Umbilical cord (tissue), 2 donors: ENCODE results near the gene ZDHHC11. TPM values are rescaled to one million over a fixed set of nuclear protein-coding genes. Genes with fewer than 3 reads are reported as not detected.
"Not testable (repeated sequence)": the region's sequence is repeated elsewhere in the genome, so short reads cannot be mapped to it uniquely, and the experiment has no call there.

Experiments used
- DNase-seq: peaks from one replicate; pipeline ENCODE4 v3.0.0-alpha.2; 2015; ENCODE audit warnings: low spot score
- total RNA-seq: library from RNA; depleted of rRNA; stranded (reverse); fragments of >200 nt; gene quantifications from one replicate; pipeline ENCODE4 v1.2.3, GENCODE V29; 2014; ENCODE audit warnings: low replicate concordance; ENCODE audit not compliant: insufficient read depth

Gene ZDHHC11
- total RNA-seq, 1 donor from 2014 or later = not detected

- no peak for DNase-seq
Measured at GRCh38 chr5:880816-881550, 30.2 kb upstream of the ZDHHC11 start.

DNA sequence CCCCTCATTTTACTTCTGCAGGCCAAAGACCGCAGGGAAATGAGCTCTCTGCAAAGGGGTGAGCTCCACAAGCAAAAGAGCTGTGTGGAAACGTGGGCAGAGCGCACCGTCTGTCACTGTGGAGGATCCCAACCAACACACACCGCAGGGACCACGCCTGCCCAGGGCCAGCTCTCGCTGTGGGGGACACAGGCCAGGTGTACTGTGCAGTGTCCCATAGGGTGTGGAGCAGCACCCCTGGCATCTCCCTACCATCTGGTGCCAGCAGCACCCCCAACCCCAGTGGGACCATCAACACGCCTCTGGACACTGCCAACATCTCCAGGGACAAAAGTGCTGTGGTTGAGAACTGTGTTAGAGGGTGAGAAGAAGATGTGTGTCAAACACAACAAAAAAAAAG, 27.9 kb upstream of the ZDHHC11 start:
- not testable (repeated sequence) for DNase-seq

GRCh38 chr5:878125-878524, 27.3 kb upstream of the ZDHHC11 start:
- no peak for DNase-seq

DNA sequence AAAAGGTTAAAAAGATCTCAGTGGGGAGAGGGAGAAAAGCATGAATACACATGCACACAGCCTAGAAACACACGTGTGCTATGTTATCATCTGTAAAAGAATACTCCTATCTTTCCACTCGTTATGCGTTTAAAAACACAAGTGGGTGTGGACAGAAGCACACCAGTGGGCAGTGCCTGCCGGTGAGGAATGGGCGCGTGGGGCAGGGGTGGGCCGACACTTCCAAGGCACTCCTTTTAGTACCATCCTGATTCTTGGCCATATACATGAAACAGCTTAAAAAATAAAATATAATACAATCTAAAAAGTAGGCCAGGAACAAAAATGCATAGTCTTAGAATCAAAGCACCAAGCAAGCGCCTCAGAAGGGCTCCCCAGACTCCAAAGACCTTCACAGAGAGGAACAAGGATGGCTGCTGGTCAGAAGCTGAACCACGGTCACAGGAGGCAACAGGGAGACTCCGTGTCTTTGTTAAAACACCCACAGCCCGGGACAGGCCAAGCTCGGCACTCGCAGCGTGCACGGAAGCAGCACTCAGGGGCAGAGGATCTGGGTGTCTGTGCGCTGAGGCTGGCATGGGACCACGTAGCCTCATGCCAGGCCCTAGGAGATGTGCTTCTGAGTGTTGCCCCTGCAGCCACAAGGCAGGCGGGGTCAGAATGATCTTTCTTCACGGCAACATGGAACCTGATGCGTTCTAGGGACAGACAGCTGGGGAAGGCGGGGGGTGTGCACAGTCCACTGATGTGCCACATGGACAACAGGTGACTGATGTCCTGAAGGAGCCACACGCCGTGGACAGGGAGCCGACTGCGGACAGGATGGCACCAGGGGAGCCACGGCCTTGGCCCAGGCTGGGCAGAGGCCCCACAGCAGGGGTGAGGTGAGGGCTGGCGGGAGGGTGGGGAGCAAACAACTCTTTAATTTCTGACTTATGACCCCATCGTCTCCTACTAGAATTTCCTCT, 25.9 kb upstream of the ZDHHC11 start:
- no peak for DNase-seq

DNA sequence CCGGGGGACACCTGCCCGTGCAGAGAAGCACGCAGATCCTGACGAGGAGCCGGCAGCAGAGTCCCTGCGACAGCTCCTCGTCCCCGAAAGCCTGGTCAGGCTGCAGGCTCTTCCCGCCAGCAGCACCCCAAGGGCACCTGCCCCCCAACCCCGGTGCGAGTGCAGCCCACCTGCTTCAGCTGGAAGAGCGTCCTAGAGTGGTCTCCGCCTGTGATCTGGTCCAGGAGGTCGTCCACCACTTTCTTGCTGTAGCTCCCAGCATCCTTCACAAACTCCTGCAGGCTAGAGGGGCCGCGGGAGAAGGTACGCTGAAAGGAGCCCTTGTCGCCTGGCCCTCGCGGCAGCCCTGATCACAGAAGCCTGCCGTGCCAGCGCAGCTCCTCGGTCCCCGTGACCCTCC, 25.1 kb upstream of the ZDHHC11 start:
- no peak for DNase-seq

- DNase-seq = no peak
Measured at GRCh38 chr5:873328-873727, 22.5 kb upstream of the ZDHHC11 start.

DNA sequence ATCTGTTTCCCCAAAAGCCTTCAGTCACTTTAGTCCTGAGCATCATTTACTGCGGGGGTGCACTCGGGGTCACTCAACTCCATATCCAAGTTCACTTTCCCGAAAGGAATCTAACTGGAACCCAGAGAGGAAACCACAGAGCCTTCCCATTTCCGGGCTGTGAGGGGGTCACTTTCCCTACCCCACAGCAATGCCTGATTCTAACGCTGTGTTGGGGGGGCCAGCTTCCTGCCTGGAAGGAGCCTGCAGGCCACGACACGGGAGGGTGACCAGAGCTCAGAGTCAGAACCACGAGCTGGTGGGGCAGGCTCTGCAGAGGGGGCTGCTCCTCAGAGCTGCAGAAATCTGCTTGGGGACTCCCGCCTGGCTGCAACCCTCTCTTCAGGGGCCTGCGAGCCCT, 21.5 kb upstream of the ZDHHC11 start:
- no peak for DNase-seq

DNA sequence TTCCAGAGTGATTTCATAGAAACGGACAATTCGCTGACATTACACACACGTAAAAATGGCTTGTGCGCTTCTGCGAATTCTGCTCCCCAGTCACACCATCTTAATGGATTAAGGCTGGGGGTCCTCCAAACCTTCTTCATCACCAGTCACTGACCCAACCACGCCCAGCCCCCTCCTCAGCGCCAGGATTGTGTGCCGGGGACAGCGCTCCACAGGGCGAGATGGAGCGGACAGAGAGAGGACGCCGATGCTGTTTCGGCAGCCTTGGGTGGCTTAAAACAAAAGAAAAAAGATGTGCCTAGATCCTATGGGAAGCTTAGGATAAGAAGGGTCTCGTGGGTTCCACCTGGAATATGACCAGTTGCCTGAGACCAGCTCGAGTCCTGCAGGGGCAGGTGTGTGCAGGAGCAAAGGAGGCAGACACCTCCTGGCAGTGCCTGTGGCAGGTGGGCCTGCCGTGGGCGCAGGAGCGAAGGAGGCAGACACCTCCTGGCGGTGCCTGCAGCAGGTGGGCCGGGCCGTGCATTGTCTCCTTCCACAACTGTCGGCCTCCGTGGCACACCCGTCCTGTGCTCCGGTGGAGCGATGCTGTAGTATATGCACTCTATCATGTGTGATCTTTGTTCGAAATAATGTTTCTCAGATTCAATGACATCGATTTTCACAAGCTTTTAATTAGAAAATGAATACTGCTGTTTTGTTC, 21.0 kb upstream of the ZDHHC11 start:
- DNase-seq = no peak

GRCh38 chr5:870956-871355, 20.2 kb upstream of the ZDHHC11 start:
- DNase-seq = no peak

DNA sequence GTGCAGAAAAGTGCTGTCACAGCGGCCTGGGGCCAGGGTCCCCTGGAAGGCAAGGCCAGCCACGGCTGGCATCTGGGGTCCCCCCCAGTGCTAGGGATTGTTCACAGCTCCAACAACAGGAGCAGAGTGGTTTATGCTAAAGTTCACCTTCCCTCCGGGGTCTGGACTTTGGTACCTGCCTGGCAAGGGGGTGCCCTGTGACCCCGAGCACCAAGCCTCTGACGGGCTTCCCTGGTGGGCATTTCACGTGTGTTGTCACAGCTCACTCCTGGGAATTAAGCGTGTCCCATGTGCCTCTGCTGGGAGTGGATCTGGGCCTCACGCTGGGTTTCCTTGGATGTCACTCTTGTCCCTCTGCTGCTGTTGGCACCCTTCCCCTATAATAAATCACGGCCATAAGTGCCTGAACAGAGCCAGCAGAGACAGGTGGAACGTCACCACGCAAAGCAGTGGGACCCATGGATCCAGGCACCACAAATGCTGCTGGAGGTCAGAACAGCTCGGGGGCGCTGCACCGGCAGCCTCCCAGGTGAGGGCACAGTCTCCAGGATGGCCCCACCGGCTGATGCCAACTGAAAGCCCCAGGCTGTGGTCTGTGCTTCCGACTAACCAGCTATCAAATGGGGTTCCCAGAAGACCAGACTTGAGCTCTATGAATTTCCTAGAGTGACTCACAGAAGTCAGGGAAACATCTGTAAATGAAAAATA, 17.8 kb upstream of the ZDHHC11 start:
- no peak for DNase-seq

DNA sequence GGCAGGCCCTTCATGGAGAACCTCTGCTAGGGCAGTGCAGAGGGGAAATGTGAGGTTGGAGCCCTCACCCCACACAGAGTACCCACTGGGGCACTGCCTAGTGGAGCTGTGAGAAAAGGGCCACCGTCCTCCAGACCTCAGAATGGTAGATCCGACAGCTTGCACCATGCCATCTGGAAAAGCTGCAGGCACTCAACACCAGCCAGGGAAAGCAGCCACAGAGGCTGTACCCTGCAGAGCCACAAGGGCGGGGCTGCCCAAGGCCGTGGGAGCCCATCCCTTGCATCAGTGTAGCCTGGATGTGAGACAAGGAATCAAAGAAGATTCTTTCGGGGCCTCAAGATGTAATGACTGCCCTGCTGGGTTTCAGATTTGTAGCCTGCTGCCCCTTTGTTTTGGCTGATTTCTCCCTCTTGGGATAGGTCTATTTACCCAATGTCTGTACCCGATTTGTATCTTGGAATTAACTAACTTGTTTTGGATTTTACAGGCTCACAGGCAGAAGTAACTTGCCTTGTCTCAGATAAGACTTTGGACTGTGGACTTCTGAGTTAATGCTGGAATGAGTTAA, 16.6 kb upstream of the ZDHHC11 start:
- no peak for DNase-seq

GRCh38 chr5:865771-866170, 15.0 kb upstream of the ZDHHC11 start:
- no peak for DNase-seq

- no peak for DNase-seq
Measured at GRCh38 chr5:865168-865521, 14.4 kb upstream of the ZDHHC11 start.

GRCh38 chr5:864492-865167, 13.8 kb upstream of the ZDHHC11 start:
- DNase-seq = no peak

DNA sequence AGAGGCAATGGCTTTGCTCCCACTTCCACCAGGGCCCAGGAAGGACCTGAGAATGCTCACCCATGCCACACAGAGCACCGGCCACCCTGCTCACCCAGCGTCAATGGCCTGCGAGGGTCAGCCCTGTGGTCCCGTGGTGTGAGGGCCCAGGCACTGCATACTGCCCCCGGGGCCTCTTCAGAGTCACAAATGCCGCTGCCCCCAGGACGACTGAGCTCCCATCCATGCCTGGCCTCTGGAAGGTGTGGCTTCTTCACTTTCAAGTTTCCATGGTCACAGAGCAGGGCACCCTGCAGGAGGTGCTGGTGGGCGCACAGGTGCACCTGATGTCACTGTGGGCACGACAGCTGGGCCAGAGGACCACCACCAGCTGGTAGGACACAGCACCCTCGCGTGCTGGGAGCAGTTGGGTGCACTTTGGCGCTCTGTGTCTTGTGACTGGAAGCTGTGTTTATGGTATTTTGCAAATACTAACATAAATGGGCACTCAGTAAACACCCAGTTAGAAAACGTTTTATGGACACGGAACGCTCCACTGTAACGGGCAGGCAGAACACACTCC, 12.5 kb upstream of the ZDHHC11 start:
- DNase-seq = no peak

GRCh38 chr5:862367-863243, 11.8 kb upstream of the ZDHHC11 start:
- no peak for DNase-seq

GRCh38 chr5:861442-862366, 10.9 kb upstream of the ZDHHC11 start:
- no peak for DNase-seq

DNA sequence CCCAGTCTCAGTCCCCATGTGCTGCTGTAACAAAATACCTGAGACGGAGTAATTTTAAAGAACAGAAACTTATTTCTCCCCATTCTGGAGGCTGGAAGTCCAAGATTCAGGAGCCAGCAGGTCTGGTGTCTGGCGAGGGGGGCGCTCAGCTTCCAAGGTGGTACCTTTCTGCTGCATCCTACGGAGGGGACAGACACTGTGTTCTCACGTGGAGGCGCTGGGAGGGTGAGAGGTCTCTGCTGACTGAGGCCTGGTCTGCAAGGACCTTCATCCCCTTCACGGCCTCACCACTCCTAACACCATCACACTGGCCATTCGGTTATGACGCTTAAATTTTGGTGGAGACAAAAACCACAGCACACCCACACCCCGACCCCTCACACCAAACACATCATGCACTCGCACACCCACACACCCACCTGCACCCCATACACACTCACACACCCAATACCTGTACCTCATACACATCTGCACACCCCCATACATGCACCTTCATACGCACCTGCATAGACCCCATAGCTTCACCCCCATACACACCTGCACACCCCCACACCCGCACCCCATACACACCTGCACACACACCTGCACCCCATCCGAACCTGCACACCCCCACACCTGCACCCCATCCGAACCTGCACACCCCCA, 9.8 kb upstream of the ZDHHC11 start:
- DNase-seq = no peak
